Adrenal gland (tissue), 5 donors: Measurements from ENCODE around the gene MLF1.

Source experiments
- POLR2A ChIP-seq, 2 donors: fragments of 450-650 bp; IDR thresholded peaks; one replicate each; pipeline ENCODE4 v1.6.1; 2017; ENCODE audit warnings: antibody characterized with exemption in 2 of 2, mild to moderate bottlenecking in 2 of 2, moderate library complexity in 1 of 2
- TF ChIP-seq, protein P1 (sequence below), 6 experiments: fragments of 450-650 bp in 4 of 6; fragments of 200-600 bp in 2 of 6; sonication (generic) in 1 of 6; IDR thresholded peaks; 1 replicate in 5 of 6; 2 replicates in 1 of 6; pipeline versions ENCODE4 v1.5.1 to v1.8.0; 2016 to 2021; ENCODE audit warnings: antibody characterized with exemption in 6 of 6, mild to moderate bottlenecking in 2 of 6, moderate library complexity in 1 of 6
- donor health status: DM: no; HTN: no; CAD: no.

DNA sequence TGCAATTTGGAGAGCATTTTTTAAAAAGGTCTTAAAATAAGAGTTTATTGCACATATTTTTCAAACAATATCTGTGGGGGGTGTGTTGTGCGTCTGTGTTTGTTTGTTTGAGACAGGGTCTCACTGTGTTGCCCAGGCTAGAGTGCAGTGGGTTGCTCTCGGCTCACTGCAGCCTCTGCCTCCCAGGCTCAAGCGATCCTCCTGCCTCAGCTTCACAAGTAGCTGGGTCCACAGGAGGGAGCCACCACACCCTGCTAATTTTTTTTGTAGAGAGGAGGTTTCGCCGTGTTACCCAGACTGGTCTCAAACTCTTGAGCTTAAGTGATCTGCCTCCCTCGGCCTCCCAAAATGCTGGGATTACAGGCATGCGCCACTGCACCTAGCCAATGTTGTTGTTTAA, 2.7 kb downstream of the MLF1 start:
- TF ChIP-seq, protein P1, sequence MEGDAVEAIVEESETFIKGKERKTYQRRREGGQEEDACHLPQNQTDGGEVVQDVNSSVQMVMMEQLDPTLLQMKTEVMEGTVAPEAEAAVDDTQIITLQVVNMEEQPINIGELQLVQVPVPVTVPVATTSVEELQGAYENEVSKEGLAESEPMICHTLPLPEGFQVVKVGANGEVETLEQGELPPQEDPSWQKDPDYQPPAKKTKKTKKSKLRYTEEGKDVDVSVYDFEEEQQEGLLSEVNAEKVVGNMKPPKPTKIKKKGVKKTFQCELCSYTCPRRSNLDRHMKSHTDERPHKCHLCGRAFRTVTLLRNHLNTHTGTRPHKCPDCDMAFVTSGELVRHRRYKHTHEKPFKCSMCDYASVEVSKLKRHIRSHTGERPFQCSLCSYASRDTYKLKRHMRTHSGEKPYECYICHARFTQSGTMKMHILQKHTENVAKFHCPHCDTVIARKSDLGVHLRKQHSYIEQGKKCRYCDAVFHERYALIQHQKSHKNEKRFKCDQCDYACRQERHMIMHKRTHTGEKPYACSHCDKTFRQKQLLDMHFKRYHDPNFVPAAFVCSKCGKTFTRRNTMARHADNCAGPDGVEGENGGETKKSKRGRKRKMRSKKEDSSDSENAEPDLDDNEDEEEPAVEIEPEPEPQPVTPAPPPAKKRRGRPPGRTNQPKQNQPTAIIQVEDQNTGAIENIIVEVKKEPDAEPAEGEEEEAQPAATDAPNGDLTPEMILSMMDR (IDR thresholded peaks at IDR 0.05), result no peak
- TF ChIP-seq POLR2A (IDR thresholded peaks at IDR 0.05), result no peak
